HG03139 (cell line): Measurements from ENCODE around the gene ARHGAP36.

Source experiments
- ATAC-seq: cut with Tn5 transposase; IDR thresholded peaks from one replicate; pipeline ENCODE4 v1.9.1; 2021; ENCODE audit not compliant: unreplicated experiment

ARHGAP36 gene

GRCh38 chrX:131058136-131058868 is at the start of gene ARHGAP36:
TSS of gene ARHGAP36 (plus strand) at chrX:131058346. CDS start at chrX:131081666, 23,320 bp downstream.
- ATAC-seq = no peak

GRCh38 chrX:131010186-131010585 is 48.0 kb upstream of the ARHGAP36 start:
- no peak for ATAC-seq

- no peak for ATAC-seq
These were observed 32.8 kb upstream of the ARHGAP36 start for GRCh38 chrX:131025336-131025735.

GRCh38 chrX:131032354-131033230 is 25.6 kb upstream of the ARHGAP36 start:
- ATAC-seq = no peak

GRCh38 chrX:131034063-131034462 is 24.1 kb upstream of the ARHGAP36 start:
- no peak for ATAC-seq

GRCh38 chrX:131040781-131041180 is 17.4 kb upstream of the ARHGAP36 start:
- ATAC-seq = no peak

- no peak for ATAC-seq
These were observed 16.5 kb upstream of the ARHGAP36 start for GRCh38 chrX:131041667-131042066.

GRCh38 chrX:131045726-131046125 is 12.4 kb upstream of the ARHGAP36 start:
- ATAC-seq = no peak

- ATAC-seq = no peak
These were observed 11.6 kb upstream of the ARHGAP36 start for GRCh38 chrX:131046596-131046995.

GRCh38 chrX:131047180-131047579 is 11.0 kb upstream of the ARHGAP36 start:
- no peak for ATAC-seq

GRCh38 chrX:131053076-131053475 is 5.1 kb upstream of the ARHGAP36 start:
- no peak for ATAC-seq

- no peak for ATAC-seq
These were observed 3.2 kb upstream of the ARHGAP36 start for GRCh38 chrX:131054906-131055305.

- ATAC-seq = no peak
These were observed 440 bp upstream of the ARHGAP36 start for GRCh38 chrX:131057706-131058105.

- ATAC-seq = no peak
These were observed 1.1 kb downstream of the ARHGAP36 start for GRCh38 chrX:131059246-131059645.

- no peak for ATAC-seq
These were observed 2.0 kb downstream of the ARHGAP36 start for GRCh38 chrX:131060147-131060546.

GRCh38 chrX:131061306-131061705 is 3.2 kb downstream of the ARHGAP36 start:
- ATAC-seq = no peak

- no peak for ATAC-seq
These were observed 5.5 kb downstream of the ARHGAP36 start for GRCh38 chrX:131063613-131064012.

GRCh38 chrX:131066237-131066636 is 8.1 kb downstream of the ARHGAP36 start:
- no peak for ATAC-seq

GRCh38 chrX:131067216-131067615 is 9.1 kb downstream of the ARHGAP36 start:
- no peak for ATAC-seq

GRCh38 chrX:131067846-131068745 is 9.9 kb downstream of the ARHGAP36 start:
- ATAC-seq = no peak
